ENCODE measurements around the gene PATL2. TPM values are rescaled to one million over a fixed set of nuclear protein-coding genes. Genes with fewer than 3 reads are reported as not detected.
A peak's percentile ranks its signal among the peaks of the same experiment; 100 is the strongest.

PATL2 gene
- total RNA-seq, 2 experiments from 2014 or later: 17.4 to 21.9 TPM

GRCh38 chr15:44682211-44682610 is 28.9 kb downstream of the PATL2 start:
- Histone ChIP-seq H3K27me3 (ENCODE audit: control insufficient read depth in 1 of 2, insufficient read depth in 2 of 2, low read length in 2 of 2) (no peaks in the 10 kb centered on the region), H3K4me1 (ENCODE audit: insufficient read depth, low read length) (peaks cover 68% of the 10 kb centered on the region), H3K4me3 (ENCODE audit: low read length) (no peak overlapping the region), H3K36me3 (ENCODE audit: insufficient read depth, low read length) (no peaks in the 10 kb centered on the region), H3K9me3 (ENCODE audit: control insufficient read depth in 1 of 2, insufficient read depth in 1 of 2, low read length in 2 of 2) (peaks cover 17% of the 10 kb centered on the region in 2 experiments), H3K27ac (ENCODE audit: low read depth in 1 of 2, low read length in 2 of 2) (peak overlapping the region; percentile 38 to 68)
- Mint-ChIP-seq H3K4me3 (peak overlapping the region; percentile 77), H3K36me3 (ENCODE audit: low read depth) (peaks cover 75% of the 10 kb centered on the region), H3K4me1 (ENCODE audit: low read depth) (peaks cover 93% of the 10 kb centered on the region), H3K27me3 (no peaks in the 10 kb centered on the region), H3K27ac (peak overlapping the region; percentile 89), H3K9me3 (peaks cover 12% of the 10 kb centered on the region)
- ChIA-PET POLR2A (interaction anchor here (1.3 to 49.9 kb wide), 4 partner anchors 9 to 103 kb away, joined by 3 to 4232 read pairs (median 326); partner anchors contain the start of genes B2M, PATL2, SPG11 and TRIM69), CTCF (interaction anchor here (1.6 to 5.1 kb wide), 2 partner anchors 18 to 26 kb away, joined by 3 to 37 read pairs; partner anchors contain the start of gene SPG11)
- DNase-seq (no peak), ATAC-seq (ENCODE audit: poor library complexity) (no peak)
- intact Hi-C loops (cut with DNase I, micrococcal nuclease): loop anchor here (2.0 to 5.0 kb wide), 2 partner anchors 29 to 1780 kb away; partner anchors contain the start of genes B2M (in 1 of the 2) and PATL2 (in 1 of the 2)
- TF ChIP-seq CTCF (IDR thresholded peaks at IDR 0.05): no peak

- Mint-ChIP-seq H3K27ac (peak overlapping the region; percentile 89), H3K4me3 (peak overlapping the region; percentile 75), H3K9me3 (peaks cover 4% of the 10 kb centered on the region), H3K36me3 (ENCODE audit: low read depth) (peaks cover 20% of the 10 kb centered on the region), H3K4me1 (ENCODE audit: low read depth) (peaks cover 91% of the 10 kb centered on the region), H3K27me3 (no peaks in the 10 kb centered on the region)
- ChIA-PET CTCF (interaction anchor here (0.8 to 3.2 kb wide), 5 partner anchors 7 to 34 kb away, joined by 3 to 14 read pairs (median 5); partner anchors contain the start of genes B2M, PATL2 and SPG11), POLR2A (interaction anchor here (0.6 to 49.9 kb wide), 7 partner anchors 10 to 250 kb away, joined by 3 to 4232 read pairs (median 13); partner anchors contain the start of genes B2M, PATL2, SPG11 and TRIM69)
- ATAC-seq (ENCODE audit: poor library complexity): peak; percentile 22
- Histone ChIP-seq H3K4me1 (ENCODE audit: insufficient read depth, low read length) (peaks cover 100% of the 10 kb centered on the region), H3K36me3 (ENCODE audit: insufficient read depth, low read length) (no peaks in the 10 kb centered on the region), H3K27me3 (ENCODE audit: control insufficient read depth in 1 of 2, insufficient read depth in 2 of 2, low read length in 2 of 2) (no peaks in the 10 kb centered on the region), H3K4me3 (ENCODE audit: low read length) (peak overlapping the region; percentile 15), H3K27ac (ENCODE audit: low read depth in 1 of 2, low read length in 2 of 2) (peak overlapping the region; percentile 51 to 84), H3K9me3 (ENCODE audit: control insufficient read depth in 1 of 2, insufficient read depth in 1 of 2, low read length in 2 of 2) (peaks cover 0 to 2% of the 10 kb centered on the region in 2 experiments)
- no peak for TF ChIP-seq CTCF (IDR thresholded peaks at IDR 0.05)
- intact Hi-C loops (cut with DNase I, micrococcal nuclease): no loop called here
- peak in 4 of 14 experiments; percentile 40 to 79 (median 48) for DNase-seq
Measured at GRCh38 chr15:44676676-44677075, 34.4 kb downstream of the PATL2 start.

GRCh38 chr15:44675911-44676310 is 35.2 kb downstream of the PATL2 start:
- H3K27me3 Mint-ChIP-seq: no peaks in the 10 kb centered on the region
- ChIA-PET CTCF (interaction anchor here (1.1 kb wide), 1 partner anchor 12 kb away, joined by 6 read pairs; no protein-coding TSS in a partner anchor), POLR2A (interaction anchor here (1.1 to 49.9 kb wide), 4 partner anchors 9 to 46 kb away, joined by 4 to 4232 read pairs (median 343); partner anchors contain the start of genes B2M, PATL2, SPG11 and TRIM69)
- peak overlapping the region; percentile 75 for H3K4me3 Mint-ChIP-seq
- Histone ChIP-seq H3K36me3 (ENCODE audit: insufficient read depth, low read length) (no peaks in the 10 kb centered on the region), H3K9me3 (ENCODE audit: control insufficient read depth in 1 of 2, insufficient read depth in 1 of 2, low read length in 2 of 2) (no peaks in the 10 kb centered on the region), H3K4me1 (ENCODE audit: insufficient read depth, low read length) (peaks cover 98% of the 10 kb centered on the region), H3K27me3 (ENCODE audit: control insufficient read depth in 1 of 2, insufficient read depth in 2 of 2, low read length in 2 of 2) (no peaks in the 10 kb centered on the region), H3K4me3 (ENCODE audit: low read length) (no peak overlapping the region), H3K27ac (ENCODE audit: low read depth in 1 of 2, low read length in 2 of 2) (peak overlapping the region; percentile 21 to 84)
- H3K4me1 Mint-ChIP-seq (ENCODE audit: low read depth): peaks cover 91% of the 10 kb centered on the region
- no peak for DNase-seq
- H3K36me3 Mint-ChIP-seq (ENCODE audit: low read depth): peaks cover 14% of the 10 kb centered on the region
- ATAC-seq (ENCODE audit: poor library complexity): no peak
- peak overlapping the region; percentile 89 for H3K27ac Mint-ChIP-seq
- intact Hi-C loops (cut with DNase I, micrococcal nuclease): no loop called here
- H3K9me3 Mint-ChIP-seq: peaks cover 4% of the 10 kb centered on the region
- no peak for TF ChIP-seq CTCF (IDR thresholded peaks at IDR 0.05)

All from CD4-positive, alpha-beta T cell (primary cell).